ENCODE data around the gene GALNS.

The GALNS gene

GRCh38 chr16:88874938-88875599, 18.3 kb upstream of the GALNS start:
- no peak for DNase-seq

GRCh38 chr16:88872650-88873331, 16.0 kb upstream of the GALNS start:
- DNase-seq: no peak

GRCh38 chr16:88871730-88872416, 15.1 kb upstream of the GALNS start:
- no peak for DNase-seq

GRCh38 chr16:88871349-88871702, 14.6 kb upstream of the GALNS start:
- no peak for DNase-seq

GRCh38 chr16:88870608-88871348, 14.0 kb upstream of the GALNS start:
- no peak for DNase-seq

- no peak for DNase-seq
These were observed 12.9 kb upstream of the GALNS start for GRCh38 chr16:88869673-88869980.

- no peak for DNase-seq
These were observed 12.4 kb upstream of the GALNS start for GRCh38 chr16:88868974-88869672.

GRCh38 chr16:88867581-88868246, 11.0 kb upstream of the GALNS start:
- DNase-seq: no peak

- no peak for DNase-seq
These were observed 9.6 kb upstream of the GALNS start, which contains the start of gene PABPN1L for GRCh38 chr16:88866151-88866920. Gene PABPN1L (minus strand): TSS chr16:88866660. CDS start chr16:88866606, 54 bp downstream.

- DNase-seq: no peak
These were observed 9.0 kb upstream of the GALNS start for GRCh38 chr16:88865742-88866141.

GRCh38 chr16:88865310-88865709, 8.6 kb upstream of the GALNS start:
- no peak for DNase-seq

- DNase-seq: no peak
These were observed 7.8 kb upstream of the GALNS start for GRCh38 chr16:88864521-88864920.

GRCh38 chr16:88864099-88864498, 7.4 kb upstream of the GALNS start:
- no peak for DNase-seq

- no peak for DNase-seq
These were observed 6.7 kb upstream of the GALNS start for GRCh38 chr16:88863426-88863825.

GRCh38 chr16:88862968-88863367, 6.2 kb upstream of the GALNS start:
- no peak for DNase-seq

GRCh38 chr16:88861359-88861758, 4.6 kb upstream of the GALNS start:
- no peak for DNase-seq

- DNase-seq: no peak
These were observed 2.8 kb upstream of the GALNS start for GRCh38 chr16:88859381-88860091.

GRCh38 chr16:88857728-88858339, 1.1 kb upstream of the GALNS start:
- peak; percentile 42 for DNase-seq

- no peak for DNase-seq
These were observed 472 bp downstream of the GALNS start for GRCh38 chr16:88856122-88856827.

- DNase-seq: no peak
These were observed 1.0 kb downstream of the GALNS start for GRCh38 chr16:88855736-88856121.
